PC-9 (cell line): Measurements from ENCODE around the gene LDHD.

Experiments
- CTCF ChIP-seq: fragments of 200-600 bp; sonication (generic); conservative IDR thresholded peaks from 2 replicates; pipeline ENCODE4 v1.6.1; 2017; ENCODE audit warnings: mixed run types, antibody characterized with exemption, mild to moderate bottlenecking, moderate library complexity
- EZH2 ChIP-seq: fragments of 200-600 bp; sonication (generic); IDR thresholded peaks from 2 replicates; pipeline ENCODE4 v1.8.0; 2017; ENCODE audit warnings: antibody characterized with exemption, low read depth

GRCh38 chr16:75062135-75062975 is 54.2 kb downstream of the LDHD start:
- TF ChIP-seq CTCF (no peak), EZH2 (no peak)
